ENCODE results near the gene ENOX1.

The ENOX1 gene

GRCh38 chr13:43558939-43559338, 227.8 kb downstream of the ENOX1 start:
- Mint-ChIP-seq H3K27me3 (no peaks in the 10 kb centered on the region), H3K27ac (no peak overlapping the region), H3K4me3 (no peak overlapping the region), H3K36me3 (ENCODE audit: low read depth) (no peaks in the 10 kb centered on the region), H3K9me3 (no peaks in the 10 kb centered on the region), H3K4me1 (ENCODE audit: low read depth) (no peaks in the 10 kb centered on the region)
- DNase-seq: no peak

GRCh38 chr13:43558326-43558725, 228.4 kb downstream of the ENOX1 start:
- Mint-ChIP-seq H3K9me3 (no peaks in the 10 kb centered on the region), H3K27me3 (no peaks in the 10 kb centered on the region), H3K4me3 (no peak overlapping the region), H3K27ac (no peak overlapping the region), H3K36me3 (ENCODE audit: low read depth) (no peaks in the 10 kb centered on the region), H3K4me1 (ENCODE audit: low read depth) (no peaks in the 10 kb centered on the region)
- no peak for DNase-seq

GRCh38 chr13:43555667-43556066, 231.1 kb downstream of the ENOX1 start:
- Mint-ChIP-seq H3K27me3 (peaks cover 1% of the 10 kb centered on the region), H3K36me3 (ENCODE audit: low read depth) (no peaks in the 10 kb centered on the region), H3K27ac (no peak overlapping the region), H3K9me3 (no peaks in the 10 kb centered on the region), H3K4me1 (ENCODE audit: low read depth) (no peaks in the 10 kb centered on the region), H3K4me3 (no peak overlapping the region)
- DNase-seq: no peak

- Mint-ChIP-seq H3K27me3 (peaks cover 16% of the 10 kb centered on the region), H3K36me3 (ENCODE audit: low read depth) (no peaks in the 10 kb centered on the region), H3K4me1 (ENCODE audit: low read depth) (peaks cover 2% of the 10 kb centered on the region), H3K9me3 (no peaks in the 10 kb centered on the region), H3K27ac (no peak overlapping the region), H3K4me3 (no peak overlapping the region)
- no peak for DNase-seq
Measured at GRCh38 chr13:43551897-43552456, 234.8 kb downstream of the ENOX1 start.

- Mint-ChIP-seq H3K27ac (no peak overlapping the region), H3K4me3 (no peak overlapping the region), H3K27me3 (peaks cover 16% of the 10 kb centered on the region), H3K9me3 (no peaks in the 10 kb centered on the region), H3K36me3 (ENCODE audit: low read depth) (no peaks in the 10 kb centered on the region), H3K4me1 (ENCODE audit: low read depth) (peaks cover 2% of the 10 kb centered on the region)
- no peak for DNase-seq
Measured at GRCh38 chr13:43546816-43547215, 240.0 kb downstream of the ENOX1 start.

DNA sequence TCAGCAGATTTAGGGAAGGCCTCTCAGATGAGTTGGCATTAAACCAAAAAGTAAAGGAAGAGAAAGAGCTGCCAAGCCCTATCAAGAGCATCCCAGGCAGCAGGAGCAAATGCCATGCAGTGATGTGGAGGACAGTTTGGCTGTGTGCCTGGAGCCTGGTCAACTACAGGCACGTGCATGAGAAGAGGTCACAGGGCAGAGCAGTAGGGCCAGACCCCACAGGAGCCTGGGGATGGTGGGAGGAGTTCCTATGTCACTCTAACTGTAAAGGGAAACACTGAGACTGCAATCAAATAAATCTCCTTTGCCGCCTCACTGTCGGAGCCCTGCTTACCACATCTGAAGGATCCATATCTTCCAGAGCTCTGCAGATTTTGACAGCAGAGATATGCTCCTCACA, 240.5 kb downstream of the ENOX1 start:
- Mint-ChIP-seq H3K27ac (no peak overlapping the region), H3K27me3 (peaks cover 16% of the 10 kb centered on the region), H3K36me3 (ENCODE audit: low read depth) (no peaks in the 10 kb centered on the region), H3K4me1 (ENCODE audit: low read depth) (peaks cover 2% of the 10 kb centered on the region), H3K4me3 (no peak overlapping the region), H3K9me3 (no peaks in the 10 kb centered on the region)
- no peak for DNase-seq

DNA sequence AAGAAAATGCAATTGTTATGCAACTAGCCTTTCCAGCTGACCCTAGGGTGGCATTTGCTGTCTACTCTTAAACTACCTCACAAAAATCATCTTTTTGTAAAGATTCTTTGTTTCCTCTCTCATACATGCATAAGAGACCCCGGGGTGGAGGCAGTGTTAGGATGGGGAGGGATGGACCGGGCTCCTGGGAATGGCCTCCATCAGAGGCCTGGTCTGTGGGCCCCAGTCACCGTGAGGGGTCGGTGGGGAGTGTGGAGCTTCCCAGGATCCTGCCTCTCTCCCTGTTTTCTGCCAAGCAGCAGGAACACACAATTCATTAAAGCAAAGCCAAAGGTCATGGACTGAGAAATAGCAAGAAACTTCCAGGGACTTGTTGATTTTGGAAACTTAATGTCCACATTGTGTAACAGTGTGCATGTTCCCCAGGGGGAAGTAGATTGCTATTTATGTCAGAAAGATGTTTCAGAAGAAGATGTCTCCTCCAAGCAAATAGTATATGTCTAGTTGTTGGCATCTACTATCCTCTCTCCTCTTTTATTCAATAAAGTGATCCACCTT, 241.4 kb downstream of the ENOX1 start:
- peaks cover 2% of the 10 kb centered on the region for H3K4me1 Mint-ChIP-seq (ENCODE audit: low read depth)
- H3K27me3 Mint-ChIP-seq: peaks cover 15% of the 10 kb centered on the region
- H3K36me3 Mint-ChIP-seq (ENCODE audit: low read depth): no peaks in the 10 kb centered on the region
- DNase-seq: no peak
- H3K9me3 Mint-ChIP-seq: no peaks in the 10 kb centered on the region
- H3K4me3 Mint-ChIP-seq: no peak overlapping the region
- no peak overlapping the region for H3K27ac Mint-ChIP-seq

DNA sequence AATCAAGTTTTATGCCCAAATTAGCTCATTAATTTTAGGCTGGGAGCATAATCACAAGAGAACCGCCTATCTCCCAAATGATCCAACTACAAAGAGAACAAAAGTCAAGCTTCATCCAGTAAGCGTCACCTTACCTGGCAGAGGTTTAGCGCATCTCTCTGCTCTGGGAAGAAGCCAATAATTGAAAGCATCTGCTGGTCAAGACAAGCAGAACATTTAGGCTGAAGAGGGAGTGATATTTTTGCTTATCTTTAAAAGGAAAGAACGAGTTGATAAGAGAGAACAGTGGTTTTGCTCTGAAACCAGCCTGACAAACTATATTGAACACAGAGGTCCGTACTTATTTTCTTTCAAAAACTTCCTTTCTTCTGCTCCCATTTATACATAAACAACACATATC, 242.1 kb downstream of the ENOX1 start:
- H3K36me3 Mint-ChIP-seq (ENCODE audit: low read depth): no peaks in the 10 kb centered on the region
- no peak overlapping the region for H3K4me3 Mint-ChIP-seq
- DNase-seq: no peak
- peaks cover 13% of the 10 kb centered on the region for H3K27me3 Mint-ChIP-seq
- H3K9me3 Mint-ChIP-seq: no peaks in the 10 kb centered on the region
- no peak overlapping the region for H3K27ac Mint-ChIP-seq
- H3K4me1 Mint-ChIP-seq (ENCODE audit: low read depth): peaks cover 2% of the 10 kb centered on the region

DNA sequence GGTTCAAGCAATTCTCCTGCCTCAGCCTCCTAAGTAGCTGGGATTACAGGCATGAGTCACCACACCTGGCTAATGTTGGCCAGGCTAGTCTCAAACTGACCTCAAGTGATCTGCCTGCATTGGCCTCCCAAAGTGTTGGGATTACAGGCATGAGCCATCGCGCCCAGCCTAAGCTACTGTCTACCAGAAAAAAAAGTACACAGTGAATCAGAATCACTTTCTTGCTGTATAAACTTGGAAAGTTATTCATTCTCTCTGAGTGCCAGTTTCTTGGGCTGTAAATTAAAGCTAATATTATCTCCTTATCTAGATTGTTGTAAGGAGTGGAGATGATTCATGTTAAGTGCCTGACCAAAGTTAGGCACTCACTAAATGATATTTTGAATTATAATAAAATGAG, 242.8 kb downstream of the ENOX1 start:
- no peak overlapping the region for H3K4me3 Mint-ChIP-seq
- no peak for DNase-seq
- H3K9me3 Mint-ChIP-seq: no peaks in the 10 kb centered on the region
- peaks cover 12% of the 10 kb centered on the region for H3K27me3 Mint-ChIP-seq
- no peak overlapping the region for H3K27ac Mint-ChIP-seq
- peaks cover 2% of the 10 kb centered on the region for H3K4me1 Mint-ChIP-seq (ENCODE audit: low read depth)
- H3K36me3 Mint-ChIP-seq (ENCODE audit: low read depth): no peaks in the 10 kb centered on the region

- Mint-ChIP-seq H3K36me3 (ENCODE audit: low read depth) (no peaks in the 10 kb centered on the region), H3K27me3 (peaks cover 5% of the 10 kb centered on the region), H3K4me1 (ENCODE audit: low read depth) (peaks cover 2% of the 10 kb centered on the region), H3K9me3 (no peaks in the 10 kb centered on the region), H3K27ac (no peak overlapping the region), H3K4me3 (no peak overlapping the region)
- DNase-seq: no peak
Measured at GRCh38 chr13:43543331-43543730, 243.4 kb downstream of the ENOX1 start.

DNA sequence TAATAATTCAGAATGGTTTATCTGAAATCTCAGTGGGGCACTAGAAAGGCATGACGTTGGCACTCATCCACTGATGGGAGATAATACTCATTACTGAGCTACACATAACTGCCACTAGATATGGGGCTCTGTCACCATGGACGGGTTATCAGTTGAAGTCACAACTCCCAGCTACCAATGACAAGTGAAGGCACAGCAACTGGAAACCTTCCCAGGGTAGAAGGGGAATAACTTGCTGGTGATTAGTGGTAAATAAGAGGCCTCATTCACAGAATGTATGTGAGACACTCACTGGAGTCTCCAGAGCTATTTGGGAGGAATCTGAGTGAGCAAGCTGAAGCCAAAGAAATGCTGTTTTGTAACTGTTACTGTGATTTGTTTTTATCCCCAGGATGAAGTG, 249.6 kb downstream of the ENOX1 start:
- H3K4me3 Mint-ChIP-seq: no peak overlapping the region
- DNase-seq: no peak
- H3K4me1 Mint-ChIP-seq (ENCODE audit: low read depth): no peaks in the 10 kb centered on the region
- peaks cover 3% of the 10 kb centered on the region for H3K27me3 Mint-ChIP-seq
- H3K36me3 Mint-ChIP-seq (ENCODE audit: low read depth): no peaks in the 10 kb centered on the region
- H3K9me3 Mint-ChIP-seq: no peaks in the 10 kb centered on the region
- no peak overlapping the region for H3K27ac Mint-ChIP-seq

DNA sequence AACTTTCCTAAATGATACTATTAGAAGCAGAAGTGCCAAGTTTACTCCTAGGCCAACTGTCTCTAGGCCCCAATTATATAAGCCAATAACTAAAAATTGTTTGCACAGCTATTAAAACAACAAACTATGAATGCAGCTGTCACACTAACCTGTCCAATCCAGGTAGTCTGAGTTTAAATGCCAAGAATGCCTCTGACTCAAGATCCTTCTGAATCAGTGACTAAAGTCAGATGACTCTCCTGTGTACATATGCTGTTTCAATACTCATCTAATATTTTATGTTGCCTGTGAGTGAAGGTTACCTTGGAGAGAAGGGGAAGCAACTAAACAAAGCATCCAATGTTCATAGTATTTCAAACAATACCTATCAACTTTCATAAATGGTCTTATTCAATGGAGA, 257.0 kb downstream of the ENOX1 start:
- DNase-seq: no peak
- H3K36me3 Mint-ChIP-seq (ENCODE audit: low read depth): no peaks in the 10 kb centered on the region
- no peak overlapping the region for H3K4me3 Mint-ChIP-seq
- H3K27ac Mint-ChIP-seq: no peak overlapping the region
- no peaks in the 10 kb centered on the region for H3K4me1 Mint-ChIP-seq (ENCODE audit: low read depth)
- no peaks in the 10 kb centered on the region for H3K27me3 Mint-ChIP-seq
- H3K9me3 Mint-ChIP-seq: no peaks in the 10 kb centered on the region

- Mint-ChIP-seq H3K4me3 (no peak overlapping the region), H3K27me3 (no peaks in the 10 kb centered on the region), H3K9me3 (no peaks in the 10 kb centered on the region), H3K27ac (no peak overlapping the region), H3K4me1 (ENCODE audit: low read depth) (no peaks in the 10 kb centered on the region), H3K36me3 (ENCODE audit: low read depth) (no peaks in the 10 kb centered on the region)
- DNase-seq: no peak
Measured at GRCh38 chr13:43528992-43529391, 257.8 kb downstream of the ENOX1 start.

- DNase-seq: no peak
- Mint-ChIP-seq H3K36me3 (ENCODE audit: low read depth) (no peaks in the 10 kb centered on the region), H3K9me3 (no peaks in the 10 kb centered on the region), H3K4me1 (ENCODE audit: low read depth) (no peaks in the 10 kb centered on the region), H3K27ac (no peak overlapping the region), H3K4me3 (no peak overlapping the region), H3K27me3 (no peaks in the 10 kb centered on the region)
Measured at GRCh38 chr13:43522788-43523187, 264.0 kb downstream of the ENOX1 start.

DNA sequence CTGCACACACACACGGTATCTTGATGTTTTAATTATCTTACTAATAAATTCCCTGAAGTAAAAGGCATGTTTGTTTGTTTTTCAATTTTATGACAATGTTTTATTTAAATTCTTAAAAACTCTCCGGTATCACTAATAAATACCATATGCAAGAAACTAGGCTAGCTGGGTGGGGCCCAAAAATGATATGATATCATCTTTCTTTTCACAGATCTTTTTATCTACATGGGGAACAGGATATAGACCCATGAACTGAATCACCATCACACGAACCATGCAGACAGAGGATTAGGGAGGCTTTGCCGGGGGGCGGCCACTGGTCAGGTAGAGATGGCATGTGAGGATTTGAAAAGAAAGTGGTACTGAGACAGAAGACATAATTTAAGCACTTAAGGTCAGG, 266.4 kb downstream of the ENOX1 start:
- Mint-ChIP-seq H3K4me3 (no peak overlapping the region), H3K9me3 (no peaks in the 10 kb centered on the region), H3K27me3 (no peaks in the 10 kb centered on the region), H3K4me1 (ENCODE audit: low read depth) (no peaks in the 10 kb centered on the region), H3K27ac (no peak overlapping the region), H3K36me3 (ENCODE audit: low read depth) (no peaks in the 10 kb centered on the region)
- DNase-seq: no peak

- H3K27ac Mint-ChIP-seq: no peak overlapping the region
- H3K4me1 Mint-ChIP-seq (ENCODE audit: low read depth): no peaks in the 10 kb centered on the region
- no peaks in the 10 kb centered on the region for H3K36me3 Mint-ChIP-seq (ENCODE audit: low read depth)
- H3K4me3 Mint-ChIP-seq: no peak overlapping the region
- no peak for DNase-seq
- no peaks in the 10 kb centered on the region for H3K27me3 Mint-ChIP-seq
- H3K9me3 Mint-ChIP-seq: no peaks in the 10 kb centered on the region
Measured at GRCh38 chr13:43518833-43519232, 267.9 kb downstream of the ENOX1 start.

All from activated T-cell treated with anti-CD3 and anti-CD28 coated beads, Interleukin-2, amount 50 U/mL, for 24 hours (primary cell).